H1 (cell line): ENCODE results near the gene BMF. TPM values are rescaled to one million over a fixed set of nuclear protein-coding genes. Genes with fewer than 3 reads are reported as not detected.

Experiments used
- CTCF ChIA-PET: fragments of 300-600 bp; sonication (Branson Sonifier 250); formaldehyde crosslinking; loops from one replicate; lab custom pipeline; 2021; ENCODE audit not compliant: partially characterized antibody; lab: Charles Lee
- POLR2A ChIA-PET: fragments of 300-600 bp; sonication (Branson Sonifier 250); formaldehyde crosslinking; loops from one replicate; lab custom pipeline; 2021; ENCODE audit warnings: inconsistent platforms; ENCODE audit not compliant: partially characterized antibody; lab: Charles Lee
- DNase-seq, 2 experiments: peaks; one replicate each; pipeline versions ENCODE4 v3.0.0 to v3.0.0-alpha.2; 2010 to 2022; ENCODE audit warnings: low spot score in 2 of 2, low read depth in 1 of 2, mixed read lengths in 1 of 2
- FAIRE-seq: peaks from 2 replicates; lab custom pipeline; 2011; peaks lifted over from hg19 to GRCh38; lab: Jason Lieb, UNC
- H2AFZ ChIP-seq: 2 replicates; pipeline ENCODE4 v1.8.1; 2012; ENCODE audit warnings: low read length, inconsistent platforms
- H2AK5ac ChIP-seq: 2 replicates; pipeline ENCODE4 v1.6.1; 2013; ENCODE audit warnings: low read depth, low read length
- H2BK120ac ChIP-seq: replicated peaks from 2 replicates; pipeline ENCODE3; 2013; ENCODE audit warnings: low read depth, low read length, inconsistent platforms
- H2BK12ac ChIP-seq: 2 replicates; pipeline ENCODE4 v1.6.1; 2013; ENCODE audit warnings: low read depth, low read length
- H2BK15ac ChIP-seq: 2 replicates; pipeline ENCODE4 v1.6.1; 2013; ENCODE audit warnings: low read length
- H2BK20ac ChIP-seq: 2 replicates; pipeline ENCODE4 v1.6.1; 2013; ENCODE audit warnings: low read length
- H2BK5ac ChIP-seq: 2 replicates; pipeline ENCODE4 v1.6.1; 2013; ENCODE audit warnings: low read depth, low read length
- H3K14ac ChIP-seq: 2 replicates; pipeline ENCODE4 v1.6.1; 2013; ENCODE audit warnings: inconsistent platforms; ENCODE audit not compliant: insufficient read length
- H3K18ac ChIP-seq: 2 replicates; pipeline ENCODE4 v1.6.1; 2013; ENCODE audit warnings: low read length; ENCODE audit errors: extremely low read depth
- H3K23ac ChIP-seq: 2 replicates; pipeline ENCODE4 v1.6.1; 2013; ENCODE audit warnings: inconsistent platforms; ENCODE audit not compliant: insufficient read length
- H3K23me2 ChIP-seq: 2 replicates; pipeline ENCODE4 v1.6.1; 2013; ENCODE audit warnings: low read depth, low read length
- H3K27ac ChIP-seq: 2 replicates; pipeline ENCODE4 v1.6.1; 2011; ENCODE audit warnings: low read depth, low read length, inconsistent platforms
- H3K27me3 ChIP-seq, 4 experiments: replicated peaks in 1 of 4; 1 replicate in 1 of 4; 2 replicates in 3 of 4; pipeline versions ENCODE4 v1.6.1 to v1.8.1; 2011 to 2013; ENCODE audit warnings: low read length in 3 of 4, mild to moderate bottlenecking in 3 of 4, inconsistent platforms in 2 of 4, mixed read lengths in 2 of 4, moderate library complexity in 1 of 4; ENCODE audit not compliant: control insufficient read depth in 3 of 4, insufficient read depth in 3 of 4; ENCODE audit errors: extremely low read depth in 1 of 4
- H3K36me3 ChIP-seq, 4 experiments: 2 replicates each; pipeline versions ENCODE4 v1.6.1 to v1.8.1; 2011 to 2013; ENCODE audit warnings: mild to moderate bottlenecking in 4 of 4, low read length in 3 of 4, moderate library complexity in 2 of 4, control low read depth in 1 of 4, inconsistent platforms in 1 of 4; ENCODE audit not compliant: insufficient read depth in 4 of 4, control insufficient read depth in 2 of 4
- H3K4ac ChIP-seq: replicated peaks from 2 replicates; pipeline ENCODE3; 2013; ENCODE audit warnings: low read length, low read depth, mixed read lengths, inconsistent platforms; ENCODE audit not compliant: insufficient read length
- H3K4me1 ChIP-seq, 4 experiments: replicated peaks in 1 of 4; 1 replicate in 1 of 4; 2 replicates in 3 of 4; pipeline versions ENCODE4 v1.6.1 to v1.8.1; 2011 to 2013; ENCODE audit warnings: low read length in 3 of 4, inconsistent platforms in 2 of 4, mixed read lengths in 1 of 4; ENCODE audit not compliant: insufficient read depth in 4 of 4, control insufficient read depth in 3 of 4
- H3K4me2 ChIP-seq, 2 experiments: 2 replicates each; pipeline versions ENCODE4 v1.6.1 to v1.8.1; 2011 to 2013; ENCODE audit warnings: low read depth in 2 of 2, low read length in 2 of 2, control low read depth in 1 of 2, inconsistent platforms in 1 of 2, mild to moderate bottlenecking in 1 of 2; ENCODE audit not compliant: insufficient read depth in 1 of 2
- H3K4me3 ChIP-seq, 4 experiments: fragments of 200-600, 300-600 bp in 1 of 4; sonication (generic), shearing (Covaris generic), sonication (Bioruptor Twin) in 1 of 4; 2 replicates each; pipeline versions ENCODE4 v1.5.1 to v1.8.1; 2011 to 2016; ENCODE audit warnings: low read length in 4 of 4, low read depth in 3 of 4, control low read depth in 2 of 4, inconsistent platforms in 2 of 4, mild to moderate bottlenecking in 2 of 4, mixed read lengths in 1 of 4, moderate library complexity in 1 of 4; ENCODE audit not compliant: insufficient read depth in 2 of 4; ENCODE audit errors: extremely low read depth in 1 of 4
- H3K56ac ChIP-seq: replicated peaks from 2 replicates; pipeline ENCODE3; 2013; ENCODE audit warnings: low read depth, mild to moderate bottlenecking, mixed read lengths, low read length, inconsistent platforms; ENCODE audit not compliant: insufficient read length
- H3K79me1 ChIP-seq: 2 replicates; pipeline ENCODE4 v1.6.1; 2013; ENCODE audit warnings: low read depth, low read length, control low read depth
- H3K79me2 ChIP-seq, 2 experiments: 2 replicates each; pipeline versions ENCODE4 v1.6.1 to v1.8.1; 2012 to 2013; ENCODE audit warnings: low read length in 2 of 2, mild to moderate bottlenecking in 2 of 2, inconsistent platforms in 1 of 2; ENCODE audit not compliant: insufficient read depth in 2 of 2, control insufficient read depth in 1 of 2
- H3K9ac ChIP-seq, 4 experiments: replicated peaks in 1 of 4; 1 replicate in 1 of 4; 2 replicates in 3 of 4; pipeline versions ENCODE4 v1.6.1 to v1.8.1; 2011 to 2013; ENCODE audit warnings: low read depth in 3 of 4, low read length in 3 of 4, control low read depth in 2 of 4, mild to moderate bottlenecking in 2 of 4, moderate library complexity in 2 of 4, inconsistent platforms in 1 of 4; ENCODE audit errors: extremely low read depth in 1 of 4
- H3K9me3 ChIP-seq, 2 experiments: 2 replicates each; pipeline versions ENCODE4 v1.6.1 to v1.8.1; 2012 to 2013; ENCODE audit warnings: mild to moderate bottlenecking in 2 of 2, moderate library complexity in 2 of 2, control low read depth in 1 of 2, inconsistent platforms in 1 of 2, low read depth in 1 of 2, low read length in 1 of 2, mixed read lengths in 1 of 2; ENCODE audit not compliant: insufficient read depth in 2 of 2
- H4K20me1 ChIP-seq, 2 experiments: replicated peaks in 1 of 2; 2 replicates each; pipeline versions ENCODE3 to v1.8.1; 2011 to 2013; ENCODE audit warnings: inconsistent platforms in 2 of 2, low read length in 2 of 2, mild to moderate bottlenecking in 1 of 2; ENCODE audit not compliant: insufficient read depth in 2 of 2, control insufficient read depth in 1 of 2
- H4K5ac ChIP-seq: 2 replicates; pipeline ENCODE4 v1.6.1; 2013; ENCODE audit warnings: low read length, low read depth, mixed read lengths, inconsistent platforms; ENCODE audit not compliant: insufficient read length
- H4K8ac ChIP-seq: 2 replicates; pipeline ENCODE4 v1.8.0; 2013; ENCODE audit warnings: mild to moderate bottlenecking, moderate library complexity, low read length, inconsistent platforms; ENCODE audit not compliant: insufficient read depth; ENCODE audit errors: extremely low read depth
- H4K91ac ChIP-seq: replicated peaks from 2 replicates; pipeline ENCODE3; 2013; ENCODE audit warnings: low read length, mixed read lengths, inconsistent platforms; ENCODE audit not compliant: insufficient read length
- CTBP2 ChIP-seq: IDR thresholded peaks from 2 replicates; pipeline ENCODE4 v1.7.0; 2011; ENCODE audit warnings: borderline replicate concordance, mild to moderate bottlenecking, moderate library complexity, mixed read lengths, low read length; ENCODE audit not compliant: insufficient read depth, insufficient read length
- CTCF ChIP-seq, 3 experiments: IDR thresholded peaks; 1 replicate in 2 of 3; 2 replicates in 1 of 3; pipeline versions ENCODE4 v1.5.1 to v1.6.1; 2011; ENCODE audit warnings: low read length in 3 of 3, mild to moderate bottlenecking in 3 of 3, inconsistent platforms in 2 of 3, low read depth in 1 of 3, moderate library complexity in 1 of 3; ENCODE audit not compliant: insufficient read depth in 1 of 3; ENCODE audit errors: control extremely low read depth in 1 of 3
- HDAC2 ChIP-seq, 2 experiments: fragments of 300-600 bp in 1 of 2; sonication (generic) in 1 of 2; IDR thresholded peaks; 2 replicates each; pipeline ENCODE4 v1.6.1; 2011 to 2012; ENCODE audit warnings: low read depth in 2 of 2, low read length in 2 of 2, mild to moderate bottlenecking in 2 of 2, moderate library complexity in 2 of 2, borderline replicate concordance in 1 of 2, inconsistent platforms in 1 of 2
- KDM4A ChIP-seq: IDR thresholded peaks from one replicate; pipeline ENCODE4 v1.7.1; 2012; ENCODE audit warnings: low read depth, mild to moderate bottlenecking, moderate library complexity, low read length, inconsistent platforms; ENCODE audit not compliant: severe bottlenecking
- MAFK ChIP-seq: IDR thresholded peaks from 2 replicates; pipeline ENCODE4 v1.6.1; 2012; ENCODE audit warnings: low read depth, mild to moderate bottlenecking, improper control_type of control experiment, low read length
- SP2 ChIP-seq: IDR thresholded peaks from 2 replicates; pipeline ENCODE4 v1.6.1; 2012; ENCODE audit warnings: mild to moderate bottlenecking, low read length, inconsistent platforms
- WGBS, 2 experiments: shearing (Covaris generic) in 1 of 2; methylation state at CpG; one replicate each; pipeline versions ENCODE4 v1.1.6 to v1.1.7; 2013 to 2015; ENCODE audit warnings: low lambda C conversion rate in 2 of 2, mixed read lengths in 2 of 2, inconsistent platforms in 1 of 2, low coverage in 1 of 2, missing lambda C conversion rate in 1 of 2; ENCODE audit not compliant: insufficient replicate concordance in 2 of 2, insufficient coverage in 1 of 2, insufficient read length in 1 of 2; ENCODE audit errors: extremely low coverage in 1 of 2, missing lambda C conversion rate in 1 of 2; 5-methylcytosine and 5-hydroxymethylcytosine counted together
- polyA plus RNA-seq, 7 experiments: library from polyadenylated mRNA; depleted of rRNA in 3 of 7; stranded (reverse) in 5 of 7; unstranded in 2 of 7; fragments of >200 nt in 5 of 7; fragments of 200-250 nt in 2 of 7; gene quantifications; 1 replicate in 5 of 7; 2 replicates in 1 of 7; 4 replicates in 1 of 7; pipeline versions ENCODE4 v1.2.1 to v1.2.3, GENCODE V29; 2011 to 2013; ENCODE audit warnings: missing spikeins in 2 of 7, mixed read lengths in 2 of 7
- total RNA-seq: library from RNA; stranded (reverse); fragmentation: NEBNext Ultra II Directional; extraction: Animal tissue kit (Norgen Biotek cat#: 25700); gene quantifications from 2 replicates; pipeline ENCODE4 v1.2.1, GENCODE V29; 2021

BMF gene
- total and polyA plus RNA-seq, 2 of the 8 experiments (the other 6 are each of a cell fraction or from before 2014, with no cell fraction given) = 21.2 to 24.2 TPM

- Histone ChIP-seq H3K27me3 (no peaks in the 10 kb centered on the region), H3K18ac (no peak overlapping the region), H3K14ac (no peak overlapping the region), H3K36me3 (peaks cover 9 to 20% (median 17%) of the 10 kb centered on the region in 4 experiments), H2AK5ac (no peak overlapping the region), H3K4me2 (peak overlapping the region in 1 of 2 experiments; percentile 80; a peak in 1 of 4 replicates), H3K79me2 (peaks cover 0 to 15% of the 10 kb centered on the region in 2 experiments; a peak in 3 of 4 replicates), H2BK20ac (0 out of 2 replicates have a peak overlapping the region, but pooled peaks have one; percentile 48), H3K4ac (no peak overlapping the region), H2AFZ (no peak overlapping the region), H2BK120ac (no peak overlapping the region), H3K9me3 (no peaks in the 10 kb centered on the region), H3K9ac (no peak overlapping the region), H3K4me1 (peaks cover 0 to 3% (median under 1%) of the 10 kb centered on the region in 4 experiments; a peak in 3 of 7 replicates), H3K79me1 (no peaks in the 10 kb centered on the region), H3K4me3 (no peak overlapping the region), H2BK15ac (no peak overlapping the region; the same call in 1 of the 2 replicates), H4K5ac (no peak overlapping the region), H3K23me2 (peaks cover 6% of the 10 kb centered on the region), H2BK12ac (0 out of 2 replicates have a peak overlapping the region, but pooled peaks have one; percentile 60), H3K27ac (no peak overlapping the region), H3K23ac (no peak overlapping the region), H4K91ac (no peak overlapping the region), H4K20me1 (peaks cover 0 to 2% of the 10 kb centered on the region in 2 experiments), H3K56ac (no peak overlapping the region), H4K8ac (no peak overlapping the region), H2BK5ac (no peak overlapping the region)
- WGBS, 2 experiments = 83% methylated on average over 6 of the region's 6 CpGs; no CpG with 5 or more reads in 1 of the 2 experiments
- CTCF ChIA-PET = interaction anchor here (0.6 to 21.9 kb wide), 9 partner anchors 64 to 1779 kb away, joined by 3 to 406 read pairs (median 3); partner anchors contain the start of gene BMF
- no peak for DNase-seq
- POLR2A ChIA-PET = interaction anchor here (0.5 to 2.9 kb wide), 4 partner anchors 51 to 155 kb away, joined by 3 to 11 read pairs (median 4); no protein-coding TSS in a partner anchor
- FAIRE-seq = no peak
- no peak for TF ChIP-seq CTCF (IDR thresholded peaks at IDR 0.05; ENCODE audit: control extremely low read depth in 1 of 3, insufficient read depth in 1 of 3, low read depth in 1 of 3, low read length in 3 of 3)
- no peak for TF ChIP-seq KDM4A
- no peak for TF ChIP-seq CTBP2
- no peak for TF ChIP-seq HDAC2 (IDR thresholded peaks at IDR 0.05; ENCODE audit: borderline replicate concordance in 1 of 2, low read depth in 2 of 2, low read length in 2 of 2)
- TF ChIP-seq SP2 = no peak
- TF ChIP-seq MAFK = no peak
These were observed 68.4 kb downstream of the BMF start for GRCh38 chr15:40040293-40040635.
